Testis (tissue), 3 donors: ENCODE data around the gene ACACB. TPM values are rescaled to one million over a fixed set of nuclear protein-coding genes. Genes with fewer than 3 reads are reported as not detected.

Experiments
- DNase-seq: peaks from one replicate; pipeline ENCODE4 v3.0.0-alpha.2; 2019
- H3K27ac ChIP-seq, 2 donors: fragments of 200-600 bp; sonication (generic); one replicate each; pipeline ENCODE4 v1.5.1; 2019
- H3K27me3 ChIP-seq: fragments of 200-600 bp; sonication (generic); one replicate; pipeline ENCODE4 v1.5.1; 2019
- H3K36me3 ChIP-seq: fragments of 200-600 bp; sonication (generic); one replicate; pipeline ENCODE4 v1.5.1; 2017; ENCODE audit warnings: low read depth; ENCODE audit errors: missing control alignments
- H3K4me1 ChIP-seq: fragments of 200-600 bp; sonication (generic); one replicate; pipeline ENCODE4 v1.5.1; 2019
- H3K4me3 ChIP-seq, 2 donors: fragments of 200-600 bp; sonication (generic); one replicate each; pipeline ENCODE4 v1.5.1; 2017 to 2019
- H3K9me3 ChIP-seq: fragments of 200-600 bp; sonication (generic); one replicate; pipeline ENCODE4 v1.5.1; 2017
- CTCF ChIP-seq, 3 experiments: fragments of 450-650 bp in 2 of 3; fragments of 200-600 bp in 1 of 3; sonication (generic) in 1 of 3; IDR thresholded peaks; one replicate each; pipeline ENCODE4 v1.5.1; 2016 to 2019; ENCODE audit warnings: antibody characterized with exemption in 3 of 3, mild to moderate bottlenecking in 2 of 3, moderate library complexity in 1 of 3
- POLR2A ChIP-seq: fragments of 450-650 bp; IDR thresholded peaks from one replicate; pipeline ENCODE4 v1.6.1; 2017; ENCODE audit warnings: antibody characterized with exemption, mild to moderate bottlenecking, moderate library complexity
- WGBS, 2 donors: methylation state at CpG; one replicate each; pipeline ENCODE4 v1.1.5; 2018; 5-methylcytosine and 5-hydroxymethylcytosine counted together
- intact Hi-C: fragments of 100-400 bp; cut with DNase I; formaldehyde crosslinking; loops from one replicate; pipeline ENCODE4 v1.15.1; 2023; ENCODE audit warnings: low total_unique reads
- polyA plus RNA-seq: library from polyadenylated mRNA; stranded (reverse); fragments of 350-450 nt; fragmentation: Illumina TruSeq; extraction: RNeasy Lipid Tissue Mini Kit (QIAGEN cat#74804); gene quantifications from one replicate; pipeline ENCODE4 v1.2.3, GENCODE V29; 2014; ENCODE audit warnings: low read depth, low replicate concordance; ENCODE audit not compliant: insufficient read depth
- total RNA-seq, 2 donors: library from RNA; depleted of rRNA; stranded (reverse); fragments of >200 nt; gene quantifications; one replicate each; pipeline ENCODE4 v1.2.3, GENCODE V29; 2016

ACACB gene
- total and polyA plus RNA-seq, 3 donors from 2014 or later = 25.5 to 96.8 (median 61.6) TPM

- no peaks in the 10 kb centered on the region for H3K36me3 ChIP-seq
- H3K27me3 ChIP-seq = no peaks in the 10 kb centered on the region
- intact Hi-C loops = no loop called here
- H3K9me3 ChIP-seq = no peaks in the 10 kb centered on the region
- no peak for TF ChIP-seq CTCF (IDR thresholded peaks at IDR 0.05)
- TF ChIP-seq POLR2A = no peak
- no peak overlapping the region for H3K4me3 ChIP-seq
- no peak overlapping the region for H3K27ac ChIP-seq
- no peaks in the 10 kb centered on the region for H3K4me1 ChIP-seq
- DNase-seq = no peak
- WGBS, 2 donors = 80 to 81% methylated on average over 4 of the region's 4 CpGs
Observed at GRCh38 chr12:109188108-109188712, 71.8 kb downstream of the ACACB start.

- intact Hi-C loops = no loop called here
- Histone ChIP-seq H3K4me1 (no peaks in the 10 kb centered on the region), H3K36me3 (no peaks in the 10 kb centered on the region), H3K27ac (no peak overlapping the region), H3K9me3 (no peaks in the 10 kb centered on the region), H3K27me3 (no peaks in the 10 kb centered on the region), H3K4me3 (no peak overlapping the region)
- 85 to 90% methylated on average over 7 to 8 of the region's 8 CpGs for WGBS, 2 donors
- TF ChIP-seq CTCF (IDR thresholded peaks at IDR 0.05) (no peak), POLR2A (no peak)
- DNase-seq = no peak
Observed at GRCh38 chr12:109189291-109189690, 72.9 kb downstream of the ACACB start.

GRCh38 chr12:109191621-109192250 lies 75.3 kb downstream of the ACACB start:
- TF ChIP-seq CTCF (IDR thresholded peaks at IDR 0.05) = no peak
- TF ChIP-seq POLR2A = no peak
- no peak for DNase-seq
- Histone ChIP-seq H3K36me3 (no peaks in the 10 kb centered on the region), H3K4me3 (no peak overlapping the region), H3K27me3 (no peaks in the 10 kb centered on the region), H3K4me1 (no peaks in the 10 kb centered on the region), H3K9me3 (no peaks in the 10 kb centered on the region), H3K27ac (no peak overlapping the region)
- WGBS, 2 donors = 85 to 93% methylated on average over 20 of the region's 20 CpGs
- intact Hi-C loops = no loop called here

GRCh38 chr12:109192358-109192757 lies 76.0 kb downstream of the ACACB start:
- intact Hi-C loops = no loop called here
- TF ChIP-seq CTCF (IDR thresholded peaks at IDR 0.05) (no peak), POLR2A (no peak)
- H3K36me3 ChIP-seq = no peaks in the 10 kb centered on the region
- no peak overlapping the region for H3K27ac ChIP-seq
- DNase-seq = no peak
- 81 to 98% methylated on average over 3 of the region's 3 CpGs for WGBS, 2 donors
- H3K4me1 ChIP-seq = no peaks in the 10 kb centered on the region
- no peaks in the 10 kb centered on the region for H3K9me3 ChIP-seq
- H3K27me3 ChIP-seq = no peaks in the 10 kb centered on the region
- H3K4me3 ChIP-seq = no peak overlapping the region

- TF ChIP-seq CTCF (IDR thresholded peaks at IDR 0.05) = no peak
- no peak for TF ChIP-seq POLR2A
- H3K36me3 ChIP-seq = no peaks in the 10 kb centered on the region
- WGBS, 2 donors = 91 to 97% methylated on average over 8 of the region's 8 CpGs
Observed at GRCh38 chr12:109193896-109194295, 77.5 kb downstream of the ACACB start.

More at GRCh38 chr12:109193896-109194295, 77.5 kb downstream of the ACACB start:
- H3K4me1 ChIP-seq = no peaks in the 10 kb centered on the region
- no peak for DNase-seq
- intact Hi-C loops = no loop called here
- no peaks in the 10 kb centered on the region for H3K27me3 ChIP-seq
- H3K4me3 ChIP-seq = no peak overlapping the region
- H3K9me3 ChIP-seq = no peaks in the 10 kb centered on the region
- no peak overlapping the region for H3K27ac ChIP-seq
